Naive thymus-derived CD4-positive, alpha-beta T cell (primary cell): Measurements from ENCODE around the gene RUNX3. TPM values are rescaled to one million over a fixed set of nuclear protein-coding genes. Genes with fewer than 3 reads are reported as not detected.

Experiments used
- ATAC-seq: fragments of 150-1000 bp; cut with Tn5 transposase; 2 replicates; pipeline ENCODE4 v1.10.0; 2021; ENCODE audit warnings: mild to moderate bottlenecking, moderate library complexity
- CTCF ChIA-PET: fragments of 350-600 bp; sonication (Branson Sonifier 250); formaldehyde crosslinking; loops from one replicate; lab custom pipeline; 2021; ENCODE audit warnings: antibody characterized with exemption; lab: Charles Lee
- POLR2A ChIA-PET: fragments of 350-600 bp; sonication (Branson Sonifier 250); formaldehyde crosslinking; loops from one replicate; lab custom pipeline; 2021; ENCODE audit warnings: antibody characterized with exemption, inconsistent platforms; lab: Charles Lee
- DNase-seq, 9 donors: peaks; one replicate each; pipeline versions ENCODE4 v3.0.0 to v3.0.0-alpha.2; 2020 to 2022; ENCODE audit warnings: mixed read lengths in 1 of 9
- H3K27ac ChIP-seq: one replicate; pipeline ENCODE4 v1.7.0; 2013; ENCODE audit warnings: mild to moderate bottlenecking, low read depth, low read length, moderate library complexity
- H3K27me3 ChIP-seq, 2 donors: one replicate each; pipeline ENCODE4 v1.7.0; 2013; ENCODE audit warnings: low read length in 2 of 2, mild to moderate bottlenecking in 2 of 2, moderate library complexity in 2 of 2; ENCODE audit not compliant: control insufficient read depth in 2 of 2, insufficient read depth in 2 of 2
- H3K36me3 ChIP-seq, 3 experiments: 1 replicate in 2 of 3; 2 replicates in 1 of 3; pipeline ENCODE4 v1.7.0; 2013; ENCODE audit warnings: low read length in 3 of 3, mild to moderate bottlenecking in 3 of 3, moderate library complexity in 1 of 3; ENCODE audit not compliant: insufficient read depth in 3 of 3, control insufficient read depth in 2 of 3
- H3K4me1 ChIP-seq, 2 donors: one replicate each; pipeline ENCODE4 v1.7.0; 2013; ENCODE audit warnings: low read length in 2 of 2, mild to moderate bottlenecking in 2 of 2, moderate library complexity in 1 of 2; ENCODE audit not compliant: control insufficient read depth in 2 of 2, insufficient read depth in 2 of 2
- H3K4me3 ChIP-seq: 2 replicates; pipeline ENCODE4 v1.7.0; 2013; ENCODE audit warnings: mild to moderate bottlenecking, low read length
- H3K9me3 ChIP-seq, 3 experiments: 1 replicate in 2 of 3; 2 replicates in 1 of 3; pipeline ENCODE4 v1.7.0; 2013; ENCODE audit warnings: low read length in 3 of 3; ENCODE audit not compliant: control insufficient read depth in 2 of 3
- H3K27ac Mint-ChIP-seq, 9 donors: one replicate each; pipeline ENCODE4 v1.8.0; 2020 to 2022; ENCODE audit warnings: mixed read lengths in 9 of 9, mild to moderate bottlenecking in 8 of 9, moderate library complexity in 5 of 9, inconsistent platforms in 2 of 9
- H3K27me3 Mint-ChIP-seq, 5 donors: one replicate each; pipeline ENCODE4 v1.8.0; 2021 to 2022; ENCODE audit warnings: mixed read lengths in 5 of 5, mild to moderate bottlenecking in 1 of 5
- H3K36me3 Mint-ChIP-seq, 5 donors: one replicate each; pipeline ENCODE4 v1.8.0; 2020 to 2022; ENCODE audit warnings: mixed read lengths in 5 of 5, mild to moderate bottlenecking in 3 of 5, inconsistent platforms in 1 of 5
- H3K4me1 Mint-ChIP-seq, 7 donors: one replicate each; pipeline ENCODE4 v1.8.0; 2020 to 2022; ENCODE audit warnings: mixed read lengths in 7 of 7, mild to moderate bottlenecking in 3 of 7, inconsistent platforms in 1 of 7
- H3K4me3 Mint-ChIP-seq, 10 donors: one replicate each; pipeline ENCODE4 v1.8.0; 2020 to 2022; ENCODE audit warnings: mild to moderate bottlenecking in 10 of 10, mixed read lengths in 10 of 10, moderate library complexity in 6 of 10, inconsistent platforms in 2 of 10
- H3K9me3 Mint-ChIP-seq, 11 donors: one replicate each; pipeline ENCODE4 v1.8.0; 2020 to 2022; ENCODE audit warnings: mixed read lengths in 11 of 11, mild to moderate bottlenecking in 4 of 11, inconsistent platforms in 1 of 11, moderate library complexity in 1 of 11
- intact Hi-C, 2 donors: fragments of 100-400 bp; cut with micrococcal nuclease; formaldehyde crosslinking; loops; one replicate each; pipeline ENCODE4 v1.15.1; 2023
- polyA plus RNA-seq, 2 donors: library from polyadenylated mRNA; unstranded; fragments of 300-500 nt; fragmentation: Illumina TruSeq; gene quantifications; one replicate each; pipeline ENCODE4 v1.2.3, GENCODE V29; 2021
- total RNA-seq, 6 experiments: library from RNA in 5 of 6; stranded (reverse) in 5 of 6; gene quantifications; 1 replicate in 5 of 6; 2 replicates in 1 of 6; pipeline ENCODE4 v1.2.3 and lab custom pipeline; 2021 to 2026

The RUNX3 gene
- total and polyA plus RNA-seq, 7 experiments from 2014 or later = 14.2 to 135 (median 74.8) TPM

DNA sequence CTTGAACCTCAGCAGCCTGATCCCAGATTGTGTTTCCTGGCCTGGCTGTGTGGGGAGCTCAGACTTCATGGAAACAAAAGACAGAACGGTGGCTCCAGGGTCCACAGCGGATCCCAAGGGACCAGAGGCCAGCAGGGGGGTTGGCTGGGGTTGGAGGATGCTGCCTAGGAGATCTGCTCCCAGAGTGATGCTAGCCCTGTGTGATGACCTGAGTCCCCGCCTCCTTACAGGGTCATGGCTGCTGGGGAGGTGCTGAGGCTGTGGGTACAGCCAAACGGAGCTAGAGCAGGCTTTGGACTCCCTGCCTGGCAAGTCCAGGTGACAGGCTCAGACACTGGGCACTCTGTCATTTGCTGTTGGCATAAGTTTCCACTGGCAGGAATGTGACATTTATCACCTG lies 11.5 kb upstream of the RUNX3 start:
- H3K36me3 Mint-ChIP-seq = peaks cover 0 to 25% (median 0%) of the 10 kb centered on the region in 5 donors
- Histone ChIP-seq H3K4me3 (no peak overlapping the region), H3K4me1 (no peaks in the 10 kb centered on the region), H3K27me3 (no peaks in the 10 kb centered on the region), H3K9me3 (no peaks in the 10 kb centered on the region), H3K27ac (no peak overlapping the region), H3K36me3 (no peaks in the 10 kb centered on the region)
- intact Hi-C loops = no loop called here
- no peaks in the 10 kb centered on the region for H3K9me3 Mint-ChIP-seq
- no peak for DNase-seq
- ChIA-PET CTCF (interaction anchor here (1.0 to 1.5 kb wide), 2 partner anchors 12 to 95 kb away, joined by 3 to 4 read pairs; partner anchors contain the start of gene RUNX3), POLR2A (interaction anchor here (1.6 to 1.9 kb wide), 2 partner anchors 11 to 13 kb away, joined by 3 to 6 read pairs; partner anchors contain the start of gene RUNX3)
- no peak overlapping the region for H3K4me3 Mint-ChIP-seq
- no peak for ATAC-seq
- H3K4me1 Mint-ChIP-seq = peaks cover 5 to 61% (median 11%) of the 10 kb centered on the region in 7 donors
- H3K27ac Mint-ChIP-seq = peak overlapping the region in 5 of 9 donors; percentile 24 to 76 (median 55)
- no peaks in the 10 kb centered on the region for H3K27me3 Mint-ChIP-seq

DNA sequence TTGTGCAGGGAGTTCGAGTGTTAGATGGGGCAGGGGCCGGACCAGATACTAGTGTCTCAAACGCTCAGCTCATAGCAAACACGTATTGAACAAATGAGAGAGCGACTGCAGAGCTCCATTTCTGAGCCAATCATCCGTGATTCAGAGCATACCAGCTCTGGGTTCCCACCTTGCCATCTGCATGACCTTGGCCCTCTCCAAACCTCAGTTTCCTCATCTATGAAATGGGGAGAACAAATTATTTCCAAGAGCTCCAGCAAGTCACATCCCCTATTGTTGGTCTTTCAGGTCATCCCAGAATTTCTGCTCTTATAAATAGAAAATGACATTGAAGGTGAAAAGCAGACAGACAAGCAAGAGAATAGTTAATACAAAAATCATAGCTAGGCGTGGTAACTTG lies 10.2 kb upstream of the RUNX3 start:
- H3K27me3 ChIP-seq = no peaks in the 10 kb centered on the region
- CTCF ChIA-PET = interaction anchor here (1.8 to 1.9 kb wide), 2 partner anchors 9 to 97 kb away, joined by 6 to 7 read pairs; no protein-coding TSS in a partner anchor
- Mint-ChIP-seq H3K4me3 (no peak overlapping the region), H3K4me1 (peaks cover 5 to 64% (median 9%) of the 10 kb centered on the region in 7 donors), H3K9me3 (no peaks in the 10 kb centered on the region), H3K36me3 (peaks cover 0 to 25% (median 0%) of the 10 kb centered on the region in 5 donors), H3K27ac (peak overlapping the region in 6 of 9 donors; percentile 9 to 76 (median 65)), H3K27me3 (no peaks in the 10 kb centered on the region)
- H3K9me3 ChIP-seq = no peaks in the 10 kb centered on the region
- H3K4me1 ChIP-seq = no peaks in the 10 kb centered on the region
- no peak for DNase-seq
- intact Hi-C loops = no loop called here
- no peak overlapping the region for H3K4me3 ChIP-seq
- POLR2A ChIA-PET = interaction anchor here (0.7 to 1.9 kb wide), 4 partner anchors 10 to 97 kb away, joined by 3 to 6 read pairs (median 3); partner anchors contain the start of gene RUNX3
- H3K36me3 ChIP-seq = no peaks in the 10 kb centered on the region
- no peak overlapping the region for H3K27ac ChIP-seq
- no peak for ATAC-seq

DNA sequence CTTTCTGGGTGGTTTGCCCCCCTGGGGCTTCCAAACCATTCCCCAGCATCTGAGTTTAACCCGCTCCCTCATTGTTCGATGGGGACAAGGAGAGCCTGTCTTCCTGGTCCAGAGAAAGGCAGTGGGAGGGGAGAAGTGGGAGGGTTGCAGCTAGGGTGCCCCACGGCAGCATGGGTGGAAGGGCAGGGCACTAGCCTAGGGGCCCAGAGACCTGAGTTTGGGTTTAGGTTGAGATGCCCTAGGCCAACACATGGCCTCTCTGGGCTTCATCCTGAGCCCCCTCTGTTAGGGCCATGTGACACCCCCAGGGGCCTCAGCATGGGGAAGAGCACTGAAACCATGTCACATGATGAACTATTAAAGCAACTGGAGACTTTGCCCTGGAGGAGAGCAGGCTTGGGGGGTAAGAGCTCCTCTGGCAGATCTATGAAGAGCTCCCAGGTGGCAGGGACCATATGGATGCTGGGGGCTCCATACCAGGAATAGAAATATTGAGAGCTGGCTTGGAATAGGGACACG lies 9.7 kb upstream of the RUNX3 start:
- no peaks in the 10 kb centered on the region for H3K36me3 ChIP-seq
- POLR2A ChIA-PET = interaction anchor here (0.7 to 1.9 kb wide), 3 partner anchors 10 to 98 kb away, joined by 3 to 6 read pairs (median 3); partner anchors contain the start of gene RUNX3
- peak overlapping the region in 2 of 9 donors; percentile 76 for H3K27ac Mint-ChIP-seq
- H3K4me1 ChIP-seq = no peaks in the 10 kb centered on the region
- DNase-seq = no peak
- no peak overlapping the region for H3K4me3 ChIP-seq
- H3K27me3 ChIP-seq = no peaks in the 10 kb centered on the region
- intact Hi-C loops = no loop called here
- CTCF ChIA-PET = interaction anchor here (1.8 to 1.9 kb wide), 2 partner anchors 9 to 98 kb away, joined by 6 to 7 read pairs; no protein-coding TSS in a partner anchor
- H3K9me3 Mint-ChIP-seq = no peaks in the 10 kb centered on the region
- no peak overlapping the region for H3K4me3 Mint-ChIP-seq
- H3K4me1 Mint-ChIP-seq = peaks cover 5 to 64% (median 9%) of the 10 kb centered on the region in 7 donors
- peaks cover 0 to 25% (median 0%) of the 10 kb centered on the region in 5 donors for H3K36me3 Mint-ChIP-seq
- no peak overlapping the region for H3K27ac ChIP-seq
- ATAC-seq = no peak
- H3K27me3 Mint-ChIP-seq = no peaks in the 10 kb centered on the region
- H3K9me3 ChIP-seq = no peaks in the 10 kb centered on the region

DNA sequence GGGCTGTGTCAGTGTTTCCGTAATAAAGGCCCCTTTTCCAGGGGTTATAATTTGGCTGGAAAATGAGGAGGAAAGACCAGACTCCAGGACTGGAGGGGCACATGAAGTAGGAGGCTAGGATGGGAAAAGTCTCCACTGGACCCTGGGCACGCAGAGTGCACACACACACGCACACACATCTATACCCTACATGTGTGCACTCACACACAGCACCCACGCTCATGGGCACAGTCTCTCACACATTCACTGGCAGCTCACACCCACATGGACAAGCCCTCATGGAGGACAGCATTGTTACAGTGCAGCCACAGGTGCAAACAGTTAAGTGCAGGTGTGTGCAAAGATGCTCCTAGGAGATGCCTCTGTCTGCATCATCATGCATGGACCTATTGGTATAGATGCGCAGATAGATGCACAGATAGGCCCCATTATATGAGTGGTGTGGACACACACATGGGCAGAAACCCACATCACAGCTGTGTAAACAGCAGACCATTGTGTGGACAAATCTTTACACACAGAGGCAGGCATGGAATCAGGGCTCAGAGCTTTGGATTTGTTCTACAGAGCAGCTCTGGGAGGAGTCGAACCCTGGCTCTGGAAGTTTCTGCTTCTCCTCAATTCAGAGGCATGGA lies 9.1 kb upstream of the RUNX3 start:
- Histone ChIP-seq H3K27ac (no peak overlapping the region), H3K27me3 (no peaks in the 10 kb centered on the region), H3K9me3 (no peaks in the 10 kb centered on the region), H3K4me3 (no peak overlapping the region), H3K4me1 (no peaks in the 10 kb centered on the region), H3K36me3 (no peaks in the 10 kb centered on the region)
- intact Hi-C loops = no loop called here
- peak overlapping the region in 1 of 9 donors; percentile 21 for H3K27ac Mint-ChIP-seq
- no peaks in the 10 kb centered on the region for H3K9me3 Mint-ChIP-seq
- CTCF ChIA-PET = interaction anchor here (1.8 to 1.9 kb wide), 2 partner anchors 8 to 98 kb away, joined by 6 to 7 read pairs; no protein-coding TSS in a partner anchor
- H3K36me3 Mint-ChIP-seq = peaks cover 0 to 20% (median 0%) of the 10 kb centered on the region in 5 donors
- no peak overlapping the region for H3K4me3 Mint-ChIP-seq
- DNase-seq (no peak), ATAC-seq (no peak)
- H3K4me1 Mint-ChIP-seq = peaks cover 5 to 64% (median 10%) of the 10 kb centered on the region in 7 donors
- POLR2A ChIA-PET = interaction anchor here (0.7 to 1.9 kb wide), 3 partner anchors 9 to 98 kb away, joined by 3 to 6 read pairs (median 3); partner anchors contain the start of gene RUNX3
- H3K27me3 Mint-ChIP-seq = no peaks in the 10 kb centered on the region

DNA sequence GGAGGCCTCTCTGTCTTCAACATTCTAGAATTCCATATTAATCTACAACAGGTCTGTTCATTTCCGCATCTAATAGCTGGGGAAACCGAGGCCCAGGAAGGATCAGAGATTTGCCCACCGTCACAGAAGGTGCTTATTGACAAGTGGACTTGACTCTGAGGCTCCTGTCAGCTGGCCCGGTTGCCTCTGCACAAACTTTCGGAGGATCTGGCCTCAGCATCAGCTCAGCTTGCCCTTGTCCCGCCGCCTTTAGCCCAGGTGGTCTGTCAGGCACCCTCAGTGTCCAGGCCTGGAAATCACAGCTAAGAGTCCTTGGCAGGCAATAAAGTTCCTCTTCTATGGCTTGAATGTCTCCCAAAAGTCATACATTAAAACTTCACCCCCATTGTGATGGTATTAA lies 8.2 kb upstream of the RUNX3 start:
- ChIA-PET POLR2A (no interaction called here), CTCF (interaction anchor here (14.1 kb wide), 1 partner anchor 97 kb away, joined by 135 read pairs; no protein-coding TSS in a partner anchor)
- H3K27me3 ChIP-seq = no peaks in the 10 kb centered on the region
- Mint-ChIP-seq H3K36me3 (peaks cover 0 to 18% (median 0%) of the 10 kb centered on the region in 5 donors), H3K27me3 (no peaks in the 10 kb centered on the region), H3K27ac (no peak overlapping the region), H3K9me3 (no peaks in the 10 kb centered on the region), H3K4me1 (peaks cover 2 to 67% (median 7%) of the 10 kb centered on the region in 7 donors), H3K4me3 (no peak overlapping the region)
- no peaks in the 10 kb centered on the region for H3K4me1 ChIP-seq
- no peaks in the 10 kb centered on the region for H3K36me3 ChIP-seq
- DNase-seq (no peak), ATAC-seq (no peak)
- H3K9me3 ChIP-seq = no peaks in the 10 kb centered on the region
- no peak overlapping the region for H3K27ac ChIP-seq
- H3K4me3 ChIP-seq = no peak overlapping the region
- intact Hi-C loops = no loop called here

DNA sequence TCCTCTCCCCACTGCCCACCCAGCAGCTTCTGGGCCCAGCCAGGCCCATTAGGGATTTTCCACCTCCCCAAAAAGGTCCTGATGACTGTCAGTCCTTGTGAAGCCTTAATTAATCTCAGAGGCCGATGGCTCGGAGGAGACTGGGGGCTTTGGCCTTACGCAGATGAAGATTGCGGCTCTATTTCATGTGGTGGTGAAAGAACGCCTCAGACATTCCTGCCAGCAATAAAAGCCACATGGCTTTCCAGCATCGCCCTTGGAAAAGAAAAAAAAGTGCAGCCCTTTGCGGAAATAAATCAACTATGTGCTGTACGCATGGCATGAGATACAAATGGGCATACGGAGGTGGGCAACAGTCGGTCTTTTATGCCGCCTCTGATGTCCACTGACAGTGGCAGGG lies 6.6 kb upstream of the RUNX3 start:
- CTCF ChIA-PET = interaction anchor here (1.5 to 14.1 kb wide), 2 partner anchors 99 to 165 kb away, joined by 5 to 135 read pairs; no protein-coding TSS in a partner anchor
- H3K4me1 Mint-ChIP-seq = peaks cover 13 to 73% (median 19%) of the 10 kb centered on the region in 7 donors
- H3K4me3 Mint-ChIP-seq = no peak overlapping the region

More for the DNA sequence above, 6.6 kb upstream of the RUNX3 start:
- H3K27ac Mint-ChIP-seq = peak overlapping the region in 1 of 9 donors; percentile 21
- DNase-seq (no peak), ATAC-seq (no peak)
- intact Hi-C loops = no loop called here
- H3K9me3 Mint-ChIP-seq = peaks cover 0 to 2% (median 0%) of the 10 kb centered on the region in 11 donors
- H3K27me3 ChIP-seq = no peaks in the 10 kb centered on the region
- H3K36me3 Mint-ChIP-seq = peaks cover 0 to 18% (median 0%) of the 10 kb centered on the region in 5 donors
- no peak overlapping the region for H3K4me3 ChIP-seq
- no peaks in the 10 kb centered on the region for H3K27me3 Mint-ChIP-seq
- no peak overlapping the region for H3K27ac ChIP-seq
- H3K9me3 ChIP-seq = no peaks in the 10 kb centered on the region
- POLR2A ChIA-PET = interaction anchor here (1.2 to 1.3 kb wide), 2 partner anchors 10 to 76 kb away, joined by 3 read pairs; no protein-coding TSS in a partner anchor
- no peaks in the 10 kb centered on the region for H3K36me3 ChIP-seq
- H3K4me1 ChIP-seq = peaks cover 7 to 12% of the 10 kb centered on the region in 2 donors
